ENCODE data around the gene OBSCN.

DNA sequence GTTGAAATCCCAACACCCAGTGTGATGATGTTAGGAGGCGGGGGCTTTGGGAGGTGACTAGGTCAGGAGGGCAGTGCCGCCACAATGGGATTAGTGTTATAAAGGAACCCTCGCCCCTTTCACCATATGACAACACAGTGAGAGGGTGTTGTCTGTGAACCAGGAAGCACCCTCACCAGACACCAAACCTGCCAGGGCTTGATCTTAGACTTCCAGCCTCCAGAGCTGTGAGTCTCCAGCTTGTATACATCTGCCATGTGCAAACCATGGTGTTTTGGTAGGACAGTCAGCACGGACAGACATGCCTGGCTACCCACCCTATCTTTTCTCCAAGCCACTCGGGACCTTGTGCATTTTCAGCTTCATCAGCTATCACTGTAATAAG is 194.8 kb downstream of the OBSCN start:
- TF ChIP-seq, protein P1, sequence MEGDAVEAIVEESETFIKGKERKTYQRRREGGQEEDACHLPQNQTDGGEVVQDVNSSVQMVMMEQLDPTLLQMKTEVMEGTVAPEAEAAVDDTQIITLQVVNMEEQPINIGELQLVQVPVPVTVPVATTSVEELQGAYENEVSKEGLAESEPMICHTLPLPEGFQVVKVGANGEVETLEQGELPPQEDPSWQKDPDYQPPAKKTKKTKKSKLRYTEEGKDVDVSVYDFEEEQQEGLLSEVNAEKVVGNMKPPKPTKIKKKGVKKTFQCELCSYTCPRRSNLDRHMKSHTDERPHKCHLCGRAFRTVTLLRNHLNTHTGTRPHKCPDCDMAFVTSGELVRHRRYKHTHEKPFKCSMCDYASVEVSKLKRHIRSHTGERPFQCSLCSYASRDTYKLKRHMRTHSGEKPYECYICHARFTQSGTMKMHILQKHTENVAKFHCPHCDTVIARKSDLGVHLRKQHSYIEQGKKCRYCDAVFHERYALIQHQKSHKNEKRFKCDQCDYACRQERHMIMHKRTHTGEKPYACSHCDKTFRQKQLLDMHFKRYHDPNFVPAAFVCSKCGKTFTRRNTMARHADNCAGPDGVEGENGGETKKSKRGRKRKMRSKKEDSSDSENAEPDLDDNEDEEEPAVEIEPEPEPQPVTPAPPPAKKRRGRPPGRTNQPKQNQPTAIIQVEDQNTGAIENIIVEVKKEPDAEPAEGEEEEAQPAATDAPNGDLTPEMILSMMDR (IDR thresholded peaks at IDR 0.05): no peak
- TF ChIP-seq POLR2AphosphoS5 (IDR thresholded peaks at IDR 0.05; ENCODE audit: low read depth, low read length) (no peak), SIN3A (IDR thresholded peaks at IDR 0.05; ENCODE audit: borderline replicate concordance, insufficient read depth, low read depth, low read length) (no peak), REST (IDR thresholded peaks at IDR 0.05; ENCODE audit: insufficient read depth in 1 of 2, low read depth in 2 of 2, low read length in 1 of 2) (no peak), TCF7L2 (IDR thresholded peaks at IDR 0.05; ENCODE audit: low read depth, low read length) (no peak)
